Left hindlimb (tissue), 1 donor: Measurements from ENCODE around the gene DOCK2.
A peak's percentile ranks its signal among the peaks of the same experiment; 100 is the strongest.
"Not testable (repeated sequence)": the region's sequence is repeated elsewhere in the genome, so short reads cannot be mapped to it uniquely, and the experiment has no call there.

Experiments
- DNase-seq: peaks from one replicate; pipeline ENCODE4 v3.0.0-alpha.2; 2018

Gene DOCK2

DNA sequence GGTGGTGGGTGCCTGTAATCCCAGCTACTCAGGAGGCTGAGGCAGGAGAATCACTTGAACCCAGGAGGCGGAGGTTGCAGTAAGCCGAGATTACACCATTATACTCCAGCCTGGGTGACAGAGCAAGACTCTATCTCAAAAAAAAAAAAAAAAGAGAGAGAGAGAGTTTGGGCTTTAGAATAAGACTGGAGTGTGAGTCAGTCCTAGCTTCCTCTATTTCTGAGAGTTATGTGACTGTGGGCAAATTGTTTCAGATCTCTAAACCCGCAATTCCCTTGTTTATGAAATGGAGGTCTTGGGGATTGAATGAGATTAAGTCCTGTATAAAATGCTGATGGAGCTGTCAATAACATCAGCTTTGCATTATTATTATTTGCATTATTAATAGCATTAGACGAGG is 316.1 kb downstream of the DOCK2 start:
- DNase-seq, result not testable (repeated sequence)

DNA sequence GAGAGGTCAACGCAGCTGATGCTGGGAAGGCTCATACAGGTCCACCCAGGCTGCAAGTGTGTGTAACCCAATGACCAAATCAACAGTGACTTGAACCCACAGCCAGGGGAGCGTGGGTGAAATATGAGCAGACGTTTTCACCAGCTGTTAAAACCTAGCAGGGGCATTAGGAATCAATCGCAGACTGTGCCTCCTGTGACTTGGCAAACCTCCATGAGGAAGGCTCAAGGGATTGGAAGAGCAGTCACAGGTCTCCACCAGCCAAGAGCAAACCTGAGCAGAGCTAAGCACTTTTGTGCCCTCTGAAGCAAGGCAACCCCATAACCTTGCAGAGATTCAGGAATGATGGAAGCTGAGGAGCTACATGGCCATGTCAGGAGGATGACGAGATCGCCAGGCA is 317.7 kb downstream of the DOCK2 start:
- no peak for DNase-seq

- DNase-seq, result no peak
Measured at GRCh38 chr5:169956126-169956525, 319.1 kb downstream of the DOCK2 start.

GRCh38 chr5:169956756-169957155 is 319.7 kb downstream of the DOCK2 start:
- DNase-seq, result no peak

GRCh38 chr5:169958278-169958677 is 321.2 kb downstream of the DOCK2 start:
- no peak for DNase-seq

GRCh38 chr5:169960659-169961058 is 323.6 kb downstream of the DOCK2 start:
- no peak for DNase-seq

GRCh38 chr5:169964246-169964645 is 327.2 kb downstream of the DOCK2 start:
- no peak for DNase-seq

- DNase-seq, result no peak
Measured at GRCh38 chr5:169970339-169970738, 333.3 kb downstream of the DOCK2 start.

GRCh38 chr5:169970911-169971765 is 334.1 kb downstream of the DOCK2 start:
- DNase-seq, result no peak

DNA sequence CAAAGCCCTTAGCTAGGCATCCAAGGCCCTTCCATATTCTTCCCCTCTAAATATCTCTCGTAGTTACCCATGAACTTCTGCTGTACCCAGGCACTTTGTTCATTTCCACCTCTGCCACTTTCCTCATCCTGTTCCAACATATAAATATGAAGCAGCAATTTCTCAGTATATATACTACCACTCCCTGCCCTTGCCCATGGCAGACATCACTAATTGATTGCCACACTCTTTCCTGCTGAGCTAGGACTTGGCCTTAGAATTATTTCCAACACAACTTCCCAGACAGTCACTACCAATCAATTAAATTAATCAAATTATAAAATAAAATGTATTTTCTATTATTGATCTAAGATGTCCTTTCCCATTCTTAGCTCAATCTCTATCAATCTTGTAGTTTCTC is 334.7 kb downstream of the DOCK2 start:
- DNase-seq, result no peak

GRCh38 chr5:169973056-169973455 is 336.0 kb downstream of the DOCK2 start:
- DNase-seq, result no peak

DNA sequence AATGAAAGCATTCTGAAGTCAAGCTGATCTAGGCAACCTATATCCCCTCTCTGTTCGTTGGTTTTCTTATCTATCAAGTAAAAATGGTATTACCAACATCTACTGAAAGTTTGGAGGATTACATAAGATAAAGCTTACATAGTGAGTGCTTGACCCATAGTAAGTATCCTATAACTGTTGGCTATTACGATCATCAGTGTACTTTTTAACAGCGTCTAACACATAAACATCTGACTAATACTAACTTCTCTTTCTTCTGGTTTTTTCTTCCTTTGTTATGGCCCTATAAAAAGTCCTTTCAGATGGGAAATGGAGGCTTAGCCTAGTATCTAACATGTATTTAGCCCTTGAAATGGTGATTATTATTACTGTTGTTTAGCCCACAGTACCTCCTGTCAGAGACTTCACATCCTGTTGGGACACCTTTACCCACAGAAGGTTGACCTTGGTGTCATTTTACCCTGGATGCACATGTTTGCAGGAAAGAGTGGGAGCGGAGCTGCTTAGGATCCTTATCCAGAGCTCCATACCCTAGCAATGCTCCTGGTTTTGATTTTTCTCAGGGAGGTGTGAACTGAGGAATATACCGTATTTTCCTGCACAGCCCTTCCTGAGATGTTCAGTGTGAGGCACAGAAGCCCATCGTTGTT is 337.2 kb downstream of the DOCK2 start:
- DNase-seq, result no peak

DNA sequence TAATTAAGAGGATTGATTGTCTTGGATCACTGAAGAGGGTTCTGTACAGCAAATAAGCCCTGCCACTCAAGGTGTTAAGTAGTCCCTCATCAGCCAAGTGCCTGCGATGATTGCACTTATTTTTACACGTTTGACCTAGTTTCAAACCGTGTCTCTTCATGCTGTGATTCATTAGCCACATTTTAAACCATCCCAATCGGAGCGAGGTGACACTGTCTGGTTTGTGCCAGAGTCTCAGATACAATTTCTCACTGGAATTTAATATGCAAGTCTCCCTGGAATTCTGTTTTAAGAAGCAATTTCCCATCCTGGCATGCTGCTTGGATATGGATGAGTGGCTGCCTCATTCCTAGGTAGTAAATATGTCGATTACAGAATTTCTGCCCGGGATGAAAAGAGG is 341.6 kb downstream of the DOCK2 start:
- no peak for DNase-seq

GRCh38 chr5:169979871-169980270 is 342.8 kb downstream of the DOCK2 start:
- DNase-seq, result no peak

DNA sequence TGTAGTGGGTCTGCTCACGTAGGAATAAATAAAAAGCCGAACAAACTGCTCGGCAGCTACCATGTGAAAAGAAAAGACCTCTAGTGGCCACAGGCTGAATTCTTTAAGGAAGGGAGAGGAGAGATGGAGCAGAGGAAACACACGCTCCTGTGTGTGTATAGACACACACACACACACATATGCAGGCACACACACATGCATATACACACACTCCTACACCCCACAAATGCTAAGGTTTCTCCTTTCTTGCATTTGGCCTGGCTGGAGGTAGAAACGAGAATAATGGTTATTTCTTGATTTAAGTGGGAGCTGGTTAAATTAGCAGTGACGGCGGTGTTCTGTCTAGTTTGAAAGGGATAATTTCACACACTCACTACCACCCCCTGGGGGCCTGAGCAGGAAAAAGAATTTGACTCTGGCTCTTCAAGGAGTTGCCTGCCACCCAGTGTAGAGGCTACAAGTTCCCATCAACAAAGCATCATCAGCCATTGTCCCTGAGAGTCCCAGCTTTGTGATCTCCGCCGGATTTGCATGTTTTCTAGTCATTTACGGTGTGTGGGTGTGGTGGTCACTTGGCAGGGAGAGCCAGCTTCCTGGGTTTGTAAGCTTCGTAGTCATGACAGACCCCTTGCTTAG is 343.5 kb downstream of the DOCK2 start, which contains the start of gene INSYN2B:
INSYN2B (minus strand) TSS at position 78 of the 636 bp plus-strand sequence. CDS start 96,597 bp downstream, outside the sequence.
- DNase-seq, result peak; percentile 81

DNA sequence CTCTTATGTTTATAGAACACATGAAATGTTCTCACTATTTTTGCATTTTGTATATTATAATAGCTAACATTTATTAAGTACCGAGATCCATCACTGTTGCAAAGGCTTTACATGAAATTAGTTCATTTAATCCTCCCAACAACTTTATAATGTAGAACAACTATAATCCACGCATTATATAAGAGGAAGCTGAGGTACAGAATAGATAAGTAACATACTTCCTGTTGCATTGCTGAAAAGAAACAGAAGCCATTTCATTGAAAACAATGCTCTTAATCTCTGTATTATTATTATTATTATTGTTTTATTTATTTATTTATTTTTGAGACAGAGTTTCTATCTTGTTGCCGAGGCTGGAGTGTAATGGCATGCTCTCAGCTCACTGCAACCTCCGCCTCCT is 351.1 kb downstream of the DOCK2 start:
- no peak for DNase-seq

DNA sequence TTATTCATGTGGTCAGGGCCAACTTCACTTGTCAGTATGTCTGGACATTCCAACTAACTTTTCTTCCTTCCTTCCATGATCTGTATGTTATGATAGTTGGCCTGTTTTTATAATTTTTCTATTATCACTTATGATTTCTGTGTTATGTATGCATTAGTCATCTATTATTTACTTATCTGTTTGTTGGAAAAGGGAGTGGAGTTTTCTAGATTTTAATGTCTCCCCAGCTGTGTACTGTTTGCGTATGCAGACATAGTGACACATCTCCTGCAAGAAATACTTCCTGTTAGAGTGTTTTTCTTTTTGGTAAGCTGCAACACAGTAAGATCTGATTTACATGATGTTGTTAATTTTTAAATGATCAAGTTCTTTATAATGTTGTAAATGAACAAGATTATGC is 351.9 kb downstream of the DOCK2 start:
- DNase-seq, result no peak

DNA sequence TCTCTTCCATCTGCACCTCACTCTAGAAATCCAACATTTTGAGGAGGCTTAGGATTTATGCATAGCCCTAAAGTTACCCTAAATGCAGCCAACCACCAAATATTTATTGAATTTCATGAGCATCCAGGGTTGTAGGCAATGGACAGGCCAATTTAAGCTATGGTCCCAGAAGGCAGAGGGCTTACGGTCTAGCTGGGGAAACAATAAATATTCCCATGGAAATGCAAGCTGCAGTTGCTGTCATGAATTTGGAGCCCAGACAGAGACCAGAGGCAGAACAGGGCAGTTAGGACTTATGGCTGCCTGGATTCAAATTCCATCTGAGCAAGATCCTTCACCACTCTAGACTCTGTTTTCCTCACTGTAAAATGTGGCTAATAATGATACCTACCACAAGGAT is 352.3 kb downstream of the DOCK2 start:
- no peak for DNase-seq

DNA sequence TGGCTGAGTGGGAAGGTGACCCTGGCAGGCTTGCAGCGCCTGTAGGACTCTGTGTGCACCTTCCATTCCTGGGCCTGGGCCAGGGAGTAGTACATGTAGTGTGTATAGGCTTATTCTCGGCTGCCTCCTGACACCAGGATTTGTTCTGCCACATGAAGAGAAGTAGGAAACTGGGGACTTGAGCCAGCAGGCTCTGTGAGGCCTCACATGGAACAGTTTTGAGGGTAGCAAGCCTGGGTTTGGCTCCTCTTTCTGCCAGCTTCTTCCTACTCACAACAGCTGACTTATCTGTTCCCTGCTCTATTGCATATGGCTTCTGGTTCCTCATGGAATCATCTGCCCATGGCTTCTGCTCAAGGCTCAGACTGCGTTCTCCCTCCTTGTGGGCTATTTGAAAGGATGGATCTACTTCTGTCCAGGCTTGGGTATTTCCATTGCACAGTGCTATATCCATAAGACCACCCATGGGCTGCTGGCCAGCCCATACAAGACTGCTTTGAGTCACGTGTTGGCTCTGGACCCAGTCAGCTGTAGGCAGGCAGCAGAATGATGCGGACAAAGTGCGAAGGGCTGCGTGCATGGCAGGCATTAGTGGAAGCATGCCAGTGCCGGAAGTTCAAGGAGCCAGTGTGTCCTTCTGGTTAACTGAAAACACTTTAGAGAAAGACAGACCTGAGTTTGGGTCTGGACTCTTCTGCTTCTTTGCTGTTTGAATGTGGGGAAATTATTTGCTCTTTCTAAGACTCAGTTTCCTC is 354.2 kb downstream of the DOCK2 start:
- DNase-seq, result no peak

DNA sequence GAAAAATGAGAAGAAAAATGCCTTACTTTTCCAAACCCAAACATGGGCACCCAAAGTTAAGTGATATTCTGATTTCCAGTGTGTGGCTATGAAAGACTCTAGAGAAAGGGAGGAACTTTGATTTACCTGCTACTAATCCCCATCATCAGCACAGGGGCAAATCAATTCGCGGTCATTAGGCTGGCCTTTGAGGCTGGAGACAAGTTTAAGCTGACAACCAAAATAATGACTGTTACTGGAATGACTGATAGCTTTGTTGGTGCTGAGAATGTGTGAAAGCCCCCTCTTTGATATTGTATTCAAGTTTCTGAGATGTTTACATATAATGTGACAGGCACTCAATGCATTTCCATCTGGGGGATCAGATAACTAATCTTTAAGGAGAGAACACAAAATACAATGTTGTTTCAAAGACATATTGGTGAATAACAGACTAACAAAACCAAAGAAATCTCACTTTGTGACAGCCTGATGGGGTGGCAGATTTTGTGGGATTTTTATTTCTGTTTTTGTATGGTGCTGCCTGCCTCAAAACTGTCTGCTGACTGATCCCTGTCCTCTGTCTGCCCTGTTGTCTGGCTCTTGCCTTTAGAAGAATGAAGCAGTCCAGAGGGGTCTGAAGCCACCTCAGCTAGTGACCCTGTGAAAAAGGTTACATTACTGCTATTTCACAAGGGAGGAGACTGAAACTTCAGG is 355.9 kb downstream of the DOCK2 start:
- no peak for DNase-seq

- DNase-seq, result peak; percentile 44
Measured at GRCh38 chr5:169993485-169993790, 356.4 kb downstream of the DOCK2 start.

DNA sequence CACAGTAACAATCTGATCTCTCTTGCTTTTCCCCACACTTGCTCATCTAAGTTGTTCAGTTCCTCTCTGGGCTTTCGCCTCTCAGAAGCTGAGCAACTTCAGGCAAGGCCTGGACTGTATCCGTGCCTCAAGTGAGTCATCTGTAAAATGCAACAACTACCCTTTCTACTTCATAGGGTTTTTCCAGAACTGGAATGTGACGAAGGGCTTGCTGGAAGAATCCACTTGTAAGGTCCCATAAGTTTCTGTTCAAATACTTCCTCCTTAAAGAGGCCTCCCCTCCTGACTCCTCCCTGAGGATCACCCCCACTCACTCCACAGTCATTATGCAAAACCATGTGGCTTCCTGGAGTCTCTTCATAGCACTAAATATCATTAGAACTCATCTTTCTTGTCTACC is 360.7 kb downstream of the DOCK2 start:
- DNase-seq, result no peak

DNA sequence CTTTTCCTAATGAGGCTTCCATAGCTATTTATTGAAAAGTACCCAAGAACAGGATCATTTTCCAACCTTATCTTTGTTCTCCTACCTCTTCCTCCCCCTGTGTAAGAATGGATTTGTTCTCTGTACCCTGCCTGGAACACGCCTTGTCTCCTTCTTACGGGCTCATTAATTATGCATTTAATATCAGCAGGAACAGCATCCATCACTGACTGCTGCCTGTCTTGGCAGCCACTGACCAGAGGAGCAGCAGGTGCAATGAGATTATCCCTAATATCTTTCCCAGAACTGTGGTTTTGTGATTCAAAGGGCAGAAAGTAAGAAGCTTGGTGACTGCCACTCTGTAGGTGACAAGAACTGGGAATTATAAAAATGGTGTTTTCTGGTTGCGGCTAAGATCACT is 362.5 kb downstream of the DOCK2 start:
- DNase-seq, result no peak
